GM19438 (cell line): ENCODE data around the gene IRF2BP1.
A peak's percentile ranks its signal among the peaks of the same experiment; 100 is the strongest.

Experiments
- ATAC-seq: cut with Tn5 transposase; IDR thresholded peaks from one replicate; pipeline ENCODE4 v1.9.1; 2021; ENCODE audit warnings: low read depth; ENCODE audit not compliant: unreplicated experiment

IRF2BP1 gene

GRCh38 chr19:45885556-45886426 is at the start of gene IRF2BP1:
IRF2BP1 (minus strand) TSS chr19:45886141; CDS start chr19:45885774, 367 bp downstream.
- ATAC-seq, result peak; percentile 38

- ATAC-seq, result no peak
These were observed 49.3 kb upstream of the IRF2BP1 start for GRCh38 chr19:45935267-45935666.

- ATAC-seq, result no peak
These were observed 48.8 kb upstream of the IRF2BP1 start for GRCh38 chr19:45934551-45935230.

- ATAC-seq, result no peak
These were observed 47.8 kb upstream of the IRF2BP1 start for GRCh38 chr19:45933759-45934158.

- no peak for ATAC-seq
These were observed 45.1 kb upstream of the IRF2BP1 start for GRCh38 chr19:45931055-45931454.

- no peak for ATAC-seq
These were observed 43.3 kb upstream of the IRF2BP1 start for GRCh38 chr19:45929247-45929646.

GRCh38 chr19:45927565-45928261 is 41.8 kb upstream of the IRF2BP1 start:
- no peak for ATAC-seq

- ATAC-seq, result no peak
These were observed 39.0 kb upstream of the IRF2BP1 start for GRCh38 chr19:45924891-45925447.

- ATAC-seq, result no peak
These were observed 36.3 kb upstream of the IRF2BP1 start for GRCh38 chr19:45922281-45922680.

GRCh38 chr19:45920458-45920857 is 34.5 kb upstream of the IRF2BP1 start:
- ATAC-seq, result no peak

GRCh38 chr19:45919678-45920077 is 33.7 kb upstream of the IRF2BP1 start:
- no peak for ATAC-seq

GRCh38 chr19:45918721-45919120 is 32.8 kb upstream of the IRF2BP1 start:
- ATAC-seq, result no peak

- ATAC-seq, result no peak
These were observed 31.6 kb upstream of the IRF2BP1 start for GRCh38 chr19:45917421-45918091.

- ATAC-seq, result no peak
These were observed 28.2 kb upstream of the IRF2BP1 start, which contains the start of gene NANOS2 for GRCh38 chr19:45913874-45914830. NANOS2 (minus strand) TSS chr19:45914778; CDS start chr19:45914693, 85 bp downstream.

GRCh38 chr19:45911291-45911690 is 25.4 kb upstream of the IRF2BP1 start:
- no peak for ATAC-seq

- no peak for ATAC-seq
These were observed 23.0 kb upstream of the IRF2BP1 start for GRCh38 chr19:45908956-45909355.

- no peak for ATAC-seq
These were observed 20.3 kb upstream of the IRF2BP1 start for GRCh38 chr19:45906221-45906620.

GRCh38 chr19:45905011-45905410 is 19.1 kb upstream of the IRF2BP1 start:
- no peak for ATAC-seq
